M059J (cell line): ENCODE measurements around the gene CAMK1D. TPM values are rescaled to one million over a fixed set of nuclear protein-coding genes. Genes with fewer than 3 reads are reported as not detected.
A peak's percentile ranks its signal among the peaks of the same experiment; 100 is the strongest.
"Not testable (repeated sequence)": the region's sequence is repeated elsewhere in the genome, so short reads cannot be mapped to it uniquely, and the experiment has no call there.

Experiments
- DNase-seq: peaks from one replicate; pipeline ENCODE4 v3.0.0-alpha.2; 2012; ENCODE audit warnings: low read depth
- total RNA-seq: library from RNA; depleted of rRNA; stranded (reverse); fragments of >200 nt; shearing (Covaris generic); gene quantifications from 2 replicates; pipeline ENCODE4 v1.2.3, GENCODE V29; 2014

CAMK1D gene
- total RNA-seq, 1 experiment from 2014 or later = 0.57 TPM

GRCh38 chr10:12720217-12720981 is 371.1 kb downstream of the CAMK1D start:
- peak; percentile 95 for DNase-seq

DNA sequence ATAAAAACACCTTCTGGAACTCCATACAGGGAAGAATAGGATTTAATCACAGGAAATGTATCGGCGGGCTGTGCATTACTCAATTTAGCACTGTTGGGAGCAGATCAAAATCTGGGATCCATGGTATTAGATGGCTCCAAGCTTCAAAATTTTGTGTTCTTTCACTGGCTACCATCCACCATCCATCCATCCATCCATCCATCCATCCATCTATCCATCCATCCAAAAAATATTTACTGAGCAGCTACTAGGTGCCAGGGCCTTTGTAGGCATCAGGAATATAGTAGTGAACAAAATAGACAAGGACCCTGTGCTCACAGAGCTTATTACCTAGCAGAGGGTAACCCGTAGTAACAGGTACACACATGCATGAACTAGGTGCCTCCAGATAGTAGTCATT is 372.0 kb downstream of the CAMK1D start:
- no peak for DNase-seq

GRCh38 chr10:12723220-12723619 is 373.9 kb downstream of the CAMK1D start:
- no peak for DNase-seq

GRCh38 chr10:12724807-12725579 is 375.6 kb downstream of the CAMK1D start:
- no peak for DNase-seq

DNA sequence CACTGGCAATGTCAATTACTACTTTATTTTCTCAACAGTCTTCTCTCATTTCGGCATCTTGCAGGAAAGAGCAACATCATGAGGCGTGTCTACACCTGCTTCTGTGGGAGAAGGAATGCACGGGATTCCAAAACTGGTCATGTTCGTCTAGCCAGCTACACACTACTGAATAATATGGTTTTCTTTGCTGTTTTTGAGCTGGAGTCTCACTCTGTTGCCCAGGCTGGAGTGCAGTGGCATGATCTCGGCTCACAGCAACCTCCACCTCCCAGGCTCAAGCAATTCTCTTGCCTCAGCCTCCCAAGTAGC is 376.2 kb downstream of the CAMK1D start:
- not testable (repeated sequence) for DNase-seq

- DNase-seq = peak; percentile 31
Measured at GRCh38 chr10:12726971-12727831, 377.9 kb downstream of the CAMK1D start.

DNA sequence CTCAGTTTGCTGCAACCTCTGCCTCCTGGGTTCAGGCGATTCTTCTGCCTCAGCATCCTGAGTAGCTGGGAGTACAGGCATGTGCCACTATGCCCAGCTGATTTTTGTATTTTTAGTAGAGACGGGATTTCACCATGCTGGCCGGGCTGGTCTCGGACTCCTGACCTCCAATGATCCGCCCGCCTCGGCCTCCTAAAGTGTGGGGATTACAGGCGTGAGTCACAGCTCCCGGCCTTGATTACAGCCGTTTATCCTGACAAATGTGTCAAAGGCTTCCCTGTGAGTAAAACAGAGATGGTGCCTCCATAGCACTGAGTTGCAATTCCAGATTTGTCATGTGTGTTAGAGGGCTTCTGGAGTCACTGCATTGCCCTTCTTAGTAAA is 378.5 kb downstream of the CAMK1D start:
- no peak for DNase-seq

- no peak for DNase-seq
Measured at GRCh38 chr10:12728494-12728893, 379.1 kb downstream of the CAMK1D start.

- DNase-seq = no peak
Measured at GRCh38 chr10:12729885-12730284, 380.5 kb downstream of the CAMK1D start.

DNA sequence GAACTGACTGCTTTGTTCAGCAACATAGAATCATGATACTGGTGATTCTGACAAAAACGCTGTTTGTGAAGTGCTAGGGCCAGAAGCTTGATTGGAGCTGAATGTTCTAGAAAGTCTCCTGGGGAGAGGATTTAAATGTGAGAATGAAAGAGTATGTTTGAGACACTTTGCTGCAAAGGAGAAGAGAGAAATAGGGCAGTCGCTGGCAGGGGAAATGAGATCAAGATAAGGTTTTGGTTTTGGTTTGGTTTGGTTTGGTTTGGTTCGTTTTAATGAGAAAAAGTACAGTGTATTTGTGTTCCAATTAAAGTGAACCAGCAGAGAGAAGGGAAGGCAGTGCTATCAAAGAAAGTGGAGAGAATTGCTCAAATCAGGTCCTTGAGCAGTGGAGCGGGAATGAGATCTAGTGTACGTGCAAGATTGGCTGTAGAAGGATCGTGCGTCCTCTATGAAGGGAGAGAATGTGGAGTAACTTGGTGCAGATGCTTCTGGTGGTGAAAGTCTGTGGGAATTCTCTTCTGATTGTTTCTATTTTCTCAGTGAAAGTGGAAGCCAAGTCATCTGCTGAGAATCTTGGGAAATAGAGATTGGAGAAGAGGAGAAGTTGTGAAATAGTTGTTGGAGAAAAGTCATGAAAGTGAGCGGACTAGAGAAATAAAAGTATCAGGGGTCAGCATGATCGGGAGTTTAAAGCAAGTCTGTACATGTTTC is 381.6 kb downstream of the CAMK1D start:
- no peak for DNase-seq

GRCh38 chr10:12733271-12733670 is 383.9 kb downstream of the CAMK1D start:
- DNase-seq = no peak

DNA sequence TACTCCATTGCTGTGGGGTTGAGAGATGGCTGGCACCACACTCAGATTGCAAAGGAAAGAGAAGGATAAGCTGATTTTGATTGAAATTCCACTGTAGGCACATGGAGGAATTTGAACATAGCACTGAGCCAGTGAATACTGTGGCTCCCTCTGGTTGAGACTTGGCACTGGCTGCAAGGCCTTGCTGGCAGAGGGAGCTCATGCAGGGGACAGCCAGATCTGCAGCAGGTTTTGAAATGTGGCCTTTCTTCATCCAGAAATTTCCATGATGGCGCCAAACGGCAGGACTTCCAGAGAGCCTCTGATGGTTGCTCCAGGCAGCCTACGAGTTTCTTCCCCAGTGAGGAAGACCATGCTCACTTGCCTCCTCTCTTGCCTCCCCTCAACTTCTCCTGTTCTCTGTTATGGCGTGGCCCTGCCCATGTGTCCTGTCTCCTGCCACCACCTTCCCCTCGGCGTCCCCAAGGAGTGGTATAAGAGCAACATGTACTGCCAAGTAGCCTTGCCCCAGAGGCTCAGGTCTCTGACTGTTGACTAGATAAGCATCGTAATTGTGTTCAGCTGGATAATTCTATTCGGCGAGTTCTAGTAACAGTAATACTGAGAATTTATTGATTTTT is 386.6 kb downstream of the CAMK1D start:
- no peak for DNase-seq

DNA sequence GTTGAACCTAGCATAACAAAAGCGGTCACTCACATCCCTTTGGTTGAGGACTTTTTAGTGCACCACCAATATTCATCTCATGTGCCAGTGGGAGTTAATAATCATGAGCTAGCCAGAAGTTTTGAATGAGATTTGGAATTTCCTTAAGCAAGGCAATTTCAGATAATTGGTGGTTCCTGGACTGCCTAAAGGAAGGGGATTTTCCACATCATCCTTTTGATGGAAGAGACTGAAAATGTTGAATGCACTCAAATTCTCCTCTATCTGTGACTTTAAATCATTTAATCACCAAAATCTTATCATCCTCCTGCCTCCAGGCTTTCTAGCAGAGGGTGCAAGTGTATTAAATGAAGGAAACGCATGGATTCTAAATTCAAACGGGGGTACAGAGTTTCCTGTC is 391.5 kb downstream of the CAMK1D start:
- no peak for DNase-seq

GRCh38 chr10:12741360-12741804 is 392.0 kb downstream of the CAMK1D start:
- DNase-seq = no peak

DNA sequence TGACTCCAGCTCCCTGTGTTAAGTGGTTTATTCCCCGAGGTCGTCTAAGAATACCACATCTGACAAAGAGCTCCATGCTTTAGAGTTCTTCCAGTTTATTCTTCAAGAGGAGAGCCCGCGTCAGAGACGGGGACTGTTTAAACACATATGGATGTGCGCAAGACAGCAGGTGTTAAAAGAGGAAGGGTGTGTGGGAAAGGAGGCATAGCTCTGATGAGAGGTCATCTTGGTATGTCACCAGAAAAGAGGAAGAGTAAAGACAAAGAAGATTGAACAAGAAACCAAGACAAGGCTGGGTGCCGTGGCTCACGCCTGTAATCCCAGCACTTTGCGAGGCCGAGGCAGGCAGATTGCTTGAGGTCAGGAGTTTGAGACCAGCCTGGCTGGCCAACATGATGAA is 393.4 kb downstream of the CAMK1D start:
- no peak for DNase-seq

- DNase-seq = not testable (repeated sequence)
Measured at GRCh38 chr10:12743466-12743865, 394.1 kb downstream of the CAMK1D start.

GRCh38 chr10:12743941-12744340 is 394.6 kb downstream of the CAMK1D start:
- DNase-seq = no peak

DNA sequence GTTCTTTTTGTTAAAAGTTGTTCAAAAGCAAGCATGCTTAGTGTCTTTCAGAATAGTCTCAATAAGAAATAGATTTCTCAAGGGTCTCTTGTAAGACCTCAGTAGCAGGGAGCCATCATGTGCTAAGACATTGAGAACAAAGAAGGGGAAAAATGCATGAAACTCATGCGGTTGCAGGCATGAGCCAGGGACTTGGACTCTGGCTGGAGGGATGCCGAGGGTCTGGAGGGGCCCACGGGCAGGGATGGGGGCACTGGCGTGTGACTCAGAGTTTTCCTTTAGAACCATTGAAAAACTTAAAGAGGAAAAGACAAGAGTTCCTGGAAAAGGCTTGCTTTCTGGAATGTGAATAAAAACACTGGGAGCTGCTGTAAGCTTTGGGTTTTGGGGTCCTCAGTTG is 398.8 kb downstream of the CAMK1D start:
- DNase-seq = no peak

DNA sequence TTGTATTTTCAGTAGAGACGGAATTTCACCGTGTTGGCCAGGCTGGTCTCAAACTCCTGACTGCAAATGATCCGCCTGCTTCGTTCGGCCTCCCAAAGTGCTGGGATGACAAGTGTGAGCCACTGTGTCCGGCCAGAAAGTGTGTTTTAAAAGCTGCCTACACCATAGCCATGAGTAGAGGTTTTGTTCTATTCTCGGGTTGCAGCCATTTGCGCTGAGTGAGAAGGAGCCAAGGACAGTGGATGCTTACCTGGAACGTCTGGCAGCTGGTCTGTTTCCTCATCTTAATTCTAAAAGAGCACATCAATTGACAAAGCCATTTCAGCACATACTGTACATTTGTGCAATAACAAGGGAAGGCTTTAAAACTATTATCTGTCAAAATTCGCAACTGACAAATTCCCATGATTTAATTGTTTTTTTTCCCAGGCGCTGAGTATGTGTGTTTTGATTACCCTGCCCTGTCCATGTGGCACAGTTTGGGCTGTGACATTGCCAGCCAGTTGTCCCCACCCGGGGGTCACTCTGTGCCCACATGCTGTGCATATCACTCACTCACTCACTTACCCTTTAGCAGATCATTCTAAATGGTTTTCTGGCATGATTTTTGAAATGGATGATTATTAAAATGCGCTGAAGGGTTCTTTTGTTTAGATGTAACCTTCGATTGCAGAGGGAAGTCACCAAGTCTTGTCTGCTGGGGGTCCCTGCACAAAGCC is 400.6 kb downstream of the CAMK1D start:
- DNase-seq = no peak

DNA sequence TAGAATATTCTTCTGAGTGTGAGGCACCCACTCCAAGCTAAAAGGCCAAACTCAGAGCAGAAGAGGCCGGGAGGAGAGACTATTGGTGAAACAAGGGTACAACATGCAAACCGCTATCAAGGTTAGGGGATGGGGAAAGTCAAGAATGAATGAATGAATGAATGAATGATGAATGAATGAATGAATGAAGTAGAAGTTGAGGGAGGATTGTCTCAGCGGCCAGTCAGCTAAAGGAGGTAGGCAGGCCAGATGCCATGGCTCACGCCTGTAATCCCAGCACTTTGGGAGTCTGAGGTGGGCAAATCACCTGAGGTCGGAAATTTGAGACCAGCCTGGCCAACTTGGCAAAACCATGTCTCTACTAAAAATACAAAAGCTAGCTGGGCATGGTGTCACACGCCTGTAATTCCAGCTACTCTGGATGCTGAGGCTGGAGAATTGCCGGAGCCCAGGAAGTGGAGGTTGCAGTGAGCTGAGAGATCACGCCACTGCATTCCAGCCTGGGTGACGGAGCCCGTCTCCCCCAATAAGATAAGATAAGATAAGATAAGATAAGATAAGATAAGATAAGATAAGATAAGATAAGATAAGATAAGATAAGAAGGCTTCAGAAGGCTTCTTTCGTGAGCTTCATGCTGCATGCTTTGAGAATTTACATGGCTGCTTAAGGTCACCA is 401.3 kb downstream of the CAMK1D start:
- DNase-seq = no peak
